WTC11 (cell line): ENCODE measurements around the gene CACNG7. TPM values are rescaled to one million over a fixed set of nuclear protein-coding genes. Genes with fewer than 3 reads are reported as not detected.

ENCODE experiments used
- ATAC-seq: fragments of 200-7000 bp; cut with Tn5 transposase; 2 replicates; pipeline ENCODE4 v1.10.0; 2021; ENCODE audit warnings: mild to moderate bottlenecking, moderate library complexity
- CTCF ChIA-PET: fragments of 300-600 bp; sonication (Branson Sonifier 250); formaldehyde crosslinking; loops from one replicate; lab custom pipeline; 2021; ENCODE audit warnings: antibody characterized with exemption; lab: Charles Lee
- POLR2A ChIA-PET: fragments of 350-600 bp; sonication (Branson Sonifier 250); formaldehyde crosslinking; loops from one replicate; lab custom pipeline; 2021; ENCODE audit warnings: antibody characterized with exemption; lab: Charles Lee
- DNase-seq: peaks from one replicate; pipeline ENCODE4 v3.0.0; 2021; ENCODE audit warnings: low spot score
- H3K27ac Mint-ChIP-seq: 2 replicates; pipeline ENCODE4 v1.8.0; 2021; ENCODE audit warnings: mixed read lengths
- H3K27me3 Mint-ChIP-seq: 2 replicates; pipeline ENCODE4 v1.8.0; 2021; ENCODE audit warnings: low read depth, mild to moderate bottlenecking, moderate library complexity, mixed read lengths
- H3K36me3 Mint-ChIP-seq: 2 replicates; pipeline ENCODE4 v1.8.0; 2021; ENCODE audit warnings: mixed read lengths
- H3K4me1 Mint-ChIP-seq: 2 replicates; pipeline ENCODE4 v1.8.0; 2022; ENCODE audit warnings: mixed read lengths
- H3K4me3 Mint-ChIP-seq: 2 replicates; pipeline ENCODE4 v1.8.0; 2021; ENCODE audit warnings: mild to moderate bottlenecking, moderate library complexity, mixed read lengths
- H3K9me3 Mint-ChIP-seq: 2 replicates; pipeline ENCODE4 v1.8.0; 2021; ENCODE audit warnings: mixed read lengths
- EMX1 ChIP-seq: fragments of 250-450 bp; sonication (Bioruptor Pico); IDR thresholded peaks from 2 replicates; pipeline ENCODE4 v1.8.0; 2021; ENCODE audit warnings: mild to moderate bottlenecking
- FOXK1 ChIP-seq: sonication (generic); formaldehyde crosslinking; IDR thresholded peaks from 2 replicates; pipeline ENCODE4 v1.8.0; 2022; ENCODE audit warnings: mild to moderate bottlenecking, moderate library complexity, missing genetic modification reagents
- GABPB1 ChIP-seq: sonication (generic); formaldehyde crosslinking; IDR thresholded peaks from 2 replicates; pipeline ENCODE4 v1.8.1; 2023; ENCODE audit warnings: mild to moderate bottlenecking, missing genetic modification reagents
- GTF2I ChIP-seq: fragments of 250-450 bp; sonication (Bioruptor Pico); conservative IDR thresholded peaks from 2 replicates; pipeline ENCODE4 v1.4.0; 2021; ENCODE audit warnings: mild to moderate bottlenecking
- NFATC4 ChIP-seq: fragments of 250-450 bp; sonication (Bioruptor Pico); IDR thresholded peaks from 2 replicates; pipeline ENCODE4 v1.9.0; 2021; ENCODE audit warnings: mild to moderate bottlenecking
- OVOL2 ChIP-seq: fragments of 250-450 bp; sonication (Bioruptor Pico); IDR thresholded peaks from 2 replicates; pipeline ENCODE4 v1.9.0; 2021; ENCODE audit warnings: mild to moderate bottlenecking, borderline replicate concordance
- PRRX2 ChIP-seq: fragments of 250-450 bp; sonication (Bioruptor Pico); IDR thresholded peaks from 2 replicates; pipeline ENCODE4 v1.8.0; 2021; ENCODE audit warnings: mild to moderate bottlenecking
- SP1 ChIP-seq: sonication (generic); formaldehyde crosslinking; conservative IDR thresholded peaks from 2 replicates; pipeline ENCODE4 v1.8.1; 2022; ENCODE audit warnings: missing genetic modification reagents
- TCF7 ChIP-seq: sonication (generic); formaldehyde crosslinking; IDR thresholded peaks from 2 replicates; pipeline ENCODE4 v1.8.0; 2022; ENCODE audit warnings: mild to moderate bottlenecking, low read depth, missing genetic modification reagents, moderate library complexity
- TEAD4 ChIP-seq: sonication (generic); formaldehyde crosslinking; IDR thresholded peaks from 2 replicates; pipeline ENCODE4 v1.8.0; 2022; ENCODE audit warnings: mild to moderate bottlenecking, missing genetic modification reagents
- ZNF219 ChIP-seq: sonication (generic); formaldehyde crosslinking; IDR thresholded peaks from 2 replicates; pipeline ENCODE4 v1.8.0; 2023; ENCODE audit warnings: missing genetic modification reagents, mild to moderate bottlenecking, borderline replicate concordance
- ZNF232 ChIP-seq: sonication (generic); formaldehyde crosslinking; IDR thresholded peaks from 2 replicates; pipeline ENCODE4 v1.8.0; 2022; ENCODE audit warnings: mild to moderate bottlenecking, missing genetic modification reagents
- ZNF263 ChIP-seq: sonication (generic); formaldehyde crosslinking; IDR thresholded peaks from 2 replicates; pipeline ENCODE4 v1.8.1; 2022; ENCODE audit warnings: low read depth, mild to moderate bottlenecking, moderate library complexity, missing genetic modification reagents
- ZNF416 ChIP-seq: fragments of 250-450 bp; sonication (Bioruptor Pico); IDR thresholded peaks from 2 replicates; pipeline ENCODE4 v1.9.0; 2021; ENCODE audit warnings: mild to moderate bottlenecking, inconsistent platforms
- ZNF423 ChIP-seq: fragments of 250-450 bp; sonication (Bioruptor Pico); IDR thresholded peaks from 2 replicates; pipeline ENCODE4 v2.1.2; 2022; ENCODE audit warnings: mild to moderate bottlenecking, moderate library complexity
- ZNF671 ChIP-seq: fragments of 250-450 bp; sonication (Bioruptor Pico); IDR thresholded peaks from 2 replicates; pipeline ENCODE4 v1.8.0; 2021; ENCODE audit warnings: mild to moderate bottlenecking
- total RNA-seq: library from RNA; stranded (reverse); gene quantifications from 3 replicates; pipeline ENCODE4 v1.2.3, GENCODE V29; 2021
- TF ChIP-seq, protein P1 (sequence below): sonication (generic); formaldehyde crosslinking; IDR thresholded peaks from 2 replicates; pipeline ENCODE4 v1.8.0; 2022; ENCODE audit warnings: mild to moderate bottlenecking, missing genetic modification reagents
- TF ChIP-seq, protein P2 (sequence below): sonication (generic); formaldehyde crosslinking; IDR thresholded peaks from 2 replicates; pipeline ENCODE4 v1.8.0; 2022; ENCODE audit warnings: mild to moderate bottlenecking, missing genetic modification reagents
- TF ChIP-seq, protein P3 (sequence below): sonication (generic); formaldehyde crosslinking; IDR thresholded peaks from 2 replicates; pipeline ENCODE4 v1.8.0; 2023; ENCODE audit warnings: mild to moderate bottlenecking, missing genetic modification reagents

The CACNG7 gene
- total RNA-seq, 1 experiment from 2014 or later, result 33.3 TPM

DNA sequence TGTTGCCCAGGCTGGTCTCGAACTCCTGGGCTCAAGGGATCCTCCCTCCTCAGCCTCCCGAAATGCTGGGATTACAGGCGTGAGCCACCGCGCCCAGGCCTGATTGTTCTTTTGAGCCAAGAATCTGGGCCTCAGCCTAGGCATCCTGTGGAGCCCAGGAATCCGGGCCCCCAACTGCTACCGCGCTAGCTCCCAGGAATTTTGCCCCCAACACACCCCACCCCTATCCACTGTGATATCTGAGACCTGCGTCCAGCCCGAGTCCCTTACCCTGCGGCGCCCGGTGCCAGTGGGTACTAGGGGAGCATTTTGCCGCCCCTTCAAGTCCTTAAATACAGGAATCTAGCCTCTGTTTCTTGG, 42.2 kb upstream of the CACNG7 start:
- Mint-ChIP-seq H3K27ac (peak overlapping the region; percentile 99), H3K9me3 (no peaks in the 10 kb centered on the region), H3K4me3 (peak overlapping the region; percentile 93), H3K36me3 (peaks cover 10% of the 10 kb centered on the region), H3K27me3 (peaks cover 5% of the 10 kb centered on the region), H3K4me1 (peaks cover 19% of the 10 kb centered on the region)
- DNase-seq (peak; percentile 79), ATAC-seq (peak; percentile 3)
- POLR2A ChIA-PET, result interaction anchor here (0.6 to 4.1 kb wide), 23 partner anchors 10 to 811 kb away, joined by 3 to 43 read pairs (median 6); partner anchors contain the start of genes CNOT3, PRKCG, PRPF31 and TFPT
- CTCF ChIA-PET, result interaction anchor here (1.0 to 4.8 kb wide), 20 partner anchors 12 to 163 kb away, joined by 3 to 40 read pairs (median 8); partner anchors contain the start of gene PRKCG
- TF ChIP-seq ZNF219 (CRISPR knock-in tag) (no peak), OVOL2 (CRISPR knock-in tag) (no peak), GTF2I (CRISPR knock-in tag) (peak; percentile 85), ZNF671 (CRISPR knock-in tag) (0 out of 2 replicates have a peak, but pooled peaks have one; percentile 50), ZNF423 (CRISPR knock-in tag) (peak; percentile 32; the same call in 1 of the 2 replicates)

DNA sequence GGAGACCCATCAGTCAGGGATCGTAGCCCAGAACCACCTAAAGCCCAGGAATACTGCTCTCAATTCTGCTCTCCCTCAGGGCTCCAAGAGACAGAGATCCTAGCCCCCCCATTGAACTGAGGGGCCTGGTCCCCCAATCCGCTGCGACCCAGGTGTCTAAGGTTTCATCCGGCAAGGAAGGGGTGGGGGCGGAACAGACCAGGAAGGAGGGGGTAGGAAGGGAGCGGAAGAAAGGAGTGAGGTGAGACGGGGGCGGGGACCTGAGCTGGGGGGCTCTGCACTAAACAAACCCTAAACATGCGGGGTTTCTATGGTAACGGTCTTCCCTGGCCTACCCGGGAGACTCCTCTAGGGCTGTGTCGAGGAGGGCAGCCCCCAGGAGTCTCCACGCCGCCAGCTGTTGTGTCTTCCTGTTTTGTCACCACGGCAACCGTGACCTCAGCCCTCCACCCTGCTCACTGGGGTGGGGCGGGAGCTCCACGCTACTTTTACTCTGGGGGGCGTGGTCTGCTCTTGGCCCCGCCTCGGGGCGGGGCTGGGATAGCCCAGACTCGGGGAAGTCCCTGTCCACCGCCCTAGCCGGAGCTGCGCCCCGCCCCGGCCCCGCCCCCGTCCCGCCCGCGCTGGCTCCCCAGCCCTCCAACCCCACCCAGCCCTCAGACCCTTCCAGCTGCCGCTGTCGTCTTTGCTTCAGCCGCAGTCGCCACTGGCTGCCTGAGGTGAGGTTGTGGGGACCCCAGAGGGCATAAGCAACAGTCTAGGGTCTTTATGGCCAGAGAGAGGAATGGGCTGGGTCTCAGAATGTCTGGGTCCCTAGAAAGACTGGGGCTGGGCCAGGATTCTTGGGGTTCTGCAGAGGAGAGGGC, 41.6 kb upstream of the CACNG7 start, which contains the start of gene MYADM:
Gene MYADM (plus strand): TSS at position 659 of the 866 bp plus-strand sequence. CDS start 5,647 bp downstream, outside the sequence.
- CTCF ChIA-PET, result interaction anchor here (0.8 to 4.8 kb wide), 20 partner anchors 10 to 269 kb away, joined by 3 to 40 read pairs (median 8); partner anchors contain the start of genes CNOT3 and PRKCG
- peaks cover 10% of the 10 kb centered on the region for H3K36me3 Mint-ChIP-seq
- POLR2A ChIA-PET, result interaction anchor here (0.5 to 4.1 kb wide), 33 partner anchors 9 to 811 kb away, joined by 3 to 43 read pairs (median 5); partner anchors contain the start of genes CACNG7, CNOT3, PRKCG and PRPF31
- ATAC-seq (peak; percentile 71), DNase-seq (peak; percentile 100)
- peak within 1 kb of the TSS; percentile 99 for H3K27ac Mint-ChIP-seq
- H3K4me1 Mint-ChIP-seq, result peaks cover 19% of the 10 kb centered on the region
- H3K9me3 Mint-ChIP-seq, result no peaks in the 10 kb centered on the region
- H3K27me3 Mint-ChIP-seq, result peaks cover 5% of the 10 kb centered on the region
- TF ChIP-seq ZNF416 (CRISPR knock-in tag) (no peak), SP1 (CRISPR knock-in tag) (peak; percentile 83), OVOL2 (CRISPR knock-in tag) (no peak), EMX1 (CRISPR knock-in tag) (no peak), GTF2I (CRISPR knock-in tag) (no peak), ZNF232 (CRISPR knock-in tag) (0 out of 2 replicates have a peak, but pooled peaks have one; percentile 20), GABPB1 (CRISPR knock-in tag) (0 out of 2 replicates have a peak, but pooled peaks have one; percentile 8), FOXK1 (CRISPR knock-in tag) (peak; percentile 53; the same call in 1 of the 2 replicates)
- TF ChIP-seq, protein P1, sequence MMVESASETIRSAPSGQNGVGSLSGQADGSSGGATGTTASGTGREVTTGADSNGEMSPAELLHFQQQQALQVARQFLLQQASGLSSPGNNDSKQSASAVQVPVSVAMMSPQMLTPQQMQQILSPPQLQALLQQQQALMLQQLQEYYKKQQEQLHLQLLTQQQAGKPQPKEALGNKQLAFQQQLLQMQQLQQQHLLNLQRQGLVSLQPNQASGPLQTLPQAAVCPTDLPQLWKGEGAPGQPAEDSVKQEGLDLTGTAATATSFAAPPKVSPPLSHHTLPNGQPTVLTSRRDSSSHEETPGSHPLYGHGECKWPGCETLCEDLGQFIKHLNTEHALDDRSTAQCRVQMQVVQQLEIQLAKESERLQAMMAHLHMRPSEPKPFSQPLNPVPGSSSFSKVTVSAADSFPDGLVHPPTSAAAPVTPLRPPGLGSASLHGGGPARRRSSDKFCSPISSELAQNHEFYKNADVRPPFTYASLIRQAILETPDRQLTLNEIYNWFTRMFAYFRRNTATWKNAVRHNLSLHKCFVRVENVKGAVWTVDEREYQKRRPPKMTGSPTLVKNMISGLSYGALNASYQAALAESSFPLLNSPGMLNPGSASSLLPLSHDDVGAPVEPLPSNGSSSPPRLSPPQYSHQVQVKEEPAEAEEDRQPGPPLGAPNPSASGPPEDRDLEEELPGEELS, result peak; percentile 38; the same call in 1 of the 2 replicates
- TF ChIP-seq, protein P2, sequence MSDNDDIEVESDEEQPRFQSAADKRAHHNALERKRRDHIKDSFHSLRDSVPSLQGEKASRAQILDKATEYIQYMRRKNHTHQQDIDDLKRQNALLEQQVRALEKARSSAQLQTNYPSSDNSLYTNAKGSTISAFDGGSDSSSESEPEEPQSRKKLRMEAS, result peak; percentile 41; the same call in 1 of the 2 replicates
- peak within 1 kb of the TSS; percentile 93 for H3K4me3 Mint-ChIP-seq

DNA sequence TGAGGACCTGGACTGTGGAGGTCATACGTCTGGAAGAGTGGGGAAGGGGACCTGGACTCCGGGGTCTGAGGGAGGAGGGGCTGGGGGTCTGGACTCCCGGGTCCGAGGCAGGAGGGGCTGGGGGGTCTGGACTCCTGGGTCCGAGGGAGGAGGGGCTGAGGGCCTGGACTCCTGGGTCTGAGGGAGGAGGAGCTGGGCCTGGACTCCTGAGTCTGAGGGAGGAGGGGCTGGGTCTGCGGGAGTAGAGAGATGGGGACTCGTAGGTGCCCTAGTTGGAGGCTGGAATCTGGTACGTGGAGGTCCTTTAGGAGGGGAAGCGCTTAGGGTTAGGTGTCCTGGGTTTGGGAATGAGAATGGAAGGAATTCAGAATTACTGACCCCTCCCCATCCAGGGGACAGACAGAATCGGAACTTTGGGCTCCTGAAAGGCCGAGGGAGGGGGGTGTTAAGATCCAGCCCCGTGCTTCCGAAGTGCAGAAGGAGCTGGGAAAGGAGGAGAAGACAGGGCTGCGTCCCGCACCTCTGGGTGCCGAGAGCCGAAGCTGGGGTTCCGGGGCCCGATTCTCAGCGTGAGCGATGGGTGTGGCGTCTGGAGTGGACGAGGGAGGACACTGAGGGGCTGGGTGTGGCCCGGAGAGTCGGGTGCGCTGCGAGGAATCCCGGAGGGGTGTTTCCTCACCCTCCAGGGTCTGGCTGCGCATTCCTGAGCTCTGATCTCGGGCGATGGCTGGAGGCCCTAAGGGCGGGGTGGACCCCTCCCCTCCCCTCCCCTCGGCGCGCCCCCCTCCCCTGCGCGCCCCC, 40.8 kb upstream of the CACNG7 start:
- Mint-ChIP-seq H3K36me3 (peaks cover 15% of the 10 kb centered on the region), H3K9me3 (no peaks in the 10 kb centered on the region), H3K27me3 (peaks cover under 1% of the 10 kb centered on the region; the same call in 1 of the 2 replicates), H3K4me1 (peaks cover 19% of the 10 kb centered on the region), H3K27ac (peak overlapping the region; percentile 85), H3K4me3 (peak overlapping the region; percentile 93)
- ATAC-seq, result no peak
- DNase-seq, result peak; percentile 58
- CTCF ChIA-PET, result interaction anchor here (0.5 to 4.8 kb wide), 20 partner anchors 9 to 268 kb away, joined by 3 to 40 read pairs (median 8); partner anchors contain the start of genes CNOT3 and PRKCG
- POLR2A ChIA-PET, result interaction anchor here (0.5 to 4.1 kb wide), 28 partner anchors 8 to 273 kb away, joined by 3 to 43 read pairs (median 5); partner anchors contain the start of genes CACNG7, CNOT3, PRKCG and PRPF31
- TF ChIP-seq ZNF671 (CRISPR knock-in tag) (peak; percentile 69; the same call in 1 of the 2 replicates), TCF7 (CRISPR knock-in tag) (no peak), PRRX2 (CRISPR knock-in tag) (peak; percentile 47; the same call in 1 of the 2 replicates), ZNF263 (no peak), TEAD4 (no peak), NFATC4 (CRISPR knock-in tag) (peak; percentile 66)
- TF ChIP-seq, protein P1, result no peak
- TF ChIP-seq, protein P3, sequence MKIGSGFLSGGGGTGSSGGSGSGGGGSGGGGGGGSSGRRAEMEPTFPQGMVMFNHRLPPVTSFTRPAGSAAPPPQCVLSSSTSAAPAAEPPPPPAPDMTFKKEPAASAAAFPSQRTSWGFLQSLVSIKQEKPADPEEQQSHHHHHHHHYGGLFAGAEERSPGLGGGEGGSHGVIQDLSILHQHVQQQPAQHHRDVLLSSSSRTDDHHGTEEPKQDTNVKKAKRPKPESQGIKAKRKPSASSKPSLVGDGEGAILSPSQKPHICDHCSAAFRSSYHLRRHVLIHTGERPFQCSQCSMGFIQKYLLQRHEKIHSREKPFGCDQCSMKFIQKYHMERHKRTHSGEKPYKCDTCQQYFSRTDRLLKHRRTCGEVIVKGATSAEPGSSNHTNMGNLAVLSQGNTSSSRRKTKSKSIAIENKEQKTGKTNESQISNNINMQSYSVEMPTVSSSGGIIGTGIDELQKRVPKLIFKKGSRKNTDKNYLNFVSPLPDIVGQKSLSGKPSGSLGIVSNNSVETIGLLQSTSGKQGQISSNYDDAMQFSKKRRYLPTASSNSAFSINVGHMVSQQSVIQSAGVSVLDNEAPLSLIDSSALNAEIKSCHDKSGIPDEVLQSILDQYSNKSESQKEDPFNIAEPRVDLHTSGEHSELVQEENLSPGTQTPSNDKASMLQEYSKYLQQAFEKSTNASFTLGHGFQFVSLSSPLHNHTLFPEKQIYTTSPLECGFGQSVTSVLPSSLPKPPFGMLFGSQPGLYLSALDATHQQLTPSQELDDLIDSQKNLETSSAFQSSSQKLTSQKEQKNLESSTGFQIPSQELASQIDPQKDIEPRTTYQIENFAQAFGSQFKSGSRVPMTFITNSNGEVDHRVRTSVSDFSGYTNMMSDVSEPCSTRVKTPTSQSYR (CRISPR knock-in tag), result no peak
